Measurements from ENCODE around the gene ITGA6.

Gene ITGA6

GRCh38 chr2:172440795-172441194 is 13.4 kb downstream of the ITGA6 start:
- no peak for DNase-seq (ENCODE audit: low read depth, low spot score)

GRCh38 chr2:172442072-172442895 is 14.9 kb downstream of the ITGA6 start:
- no peak for DNase-seq (ENCODE audit: low read depth, low spot score)

- DNase-seq (ENCODE audit: low read depth, low spot score): no peak
Measured at GRCh38 chr2:172445851-172446250, 18.5 kb downstream of the ITGA6 start.

- no peak for DNase-seq (ENCODE audit: low read depth, low spot score)
Measured at GRCh38 chr2:172446474-172447063, 19.2 kb downstream of the ITGA6 start.

GRCh38 chr2:172447811-172448493 is 20.6 kb downstream of the ITGA6 start:
- DNase-seq (ENCODE audit: low read depth, low spot score): no peak

- no peak for DNase-seq (ENCODE audit: low read depth, low spot score)
Measured at GRCh38 chr2:172448544-172449267, 21.3 kb downstream of the ITGA6 start.

- no peak for DNase-seq (ENCODE audit: low read depth, low spot score)
Measured at GRCh38 chr2:172449911-172450550, 22.6 kb downstream of the ITGA6 start.

- no peak for DNase-seq (ENCODE audit: low read depth, low spot score)
Measured at GRCh38 chr2:172451923-172452322, 24.5 kb downstream of the ITGA6 start.

GRCh38 chr2:172452845-172453244 is 25.5 kb downstream of the ITGA6 start:
- no peak for DNase-seq (ENCODE audit: low read depth, low spot score)

- no peak for DNase-seq (ENCODE audit: low read depth, low spot score)
Measured at GRCh38 chr2:172454404-172455120, 27.2 kb downstream of the ITGA6 start.

- no peak for DNase-seq (ENCODE audit: low read depth, low spot score)
Measured at GRCh38 chr2:172455121-172455515, 27.7 kb downstream of the ITGA6 start.

- no peak for DNase-seq (ENCODE audit: low read depth, low spot score)
Measured at GRCh38 chr2:172456002-172456401, 28.6 kb downstream of the ITGA6 start.

- no peak for DNase-seq (ENCODE audit: low read depth, low spot score)
Measured at GRCh38 chr2:172457536-172457935, 30.1 kb downstream of the ITGA6 start.

GRCh38 chr2:172458561-172459124 is 31.3 kb downstream of the ITGA6 start:
- no peak for DNase-seq (ENCODE audit: low read depth, low spot score)

GRCh38 chr2:172460780-172461201 is 33.4 kb downstream of the ITGA6 start:
- DNase-seq (ENCODE audit: low read depth, low spot score): no peak

- no peak for DNase-seq (ENCODE audit: low read depth, low spot score)
Measured at GRCh38 chr2:172461591-172462372, 34.4 kb downstream of the ITGA6 start.

GRCh38 chr2:172462373-172462848 is 35.0 kb downstream of the ITGA6 start:
- no peak for DNase-seq (ENCODE audit: low read depth, low spot score)

GRCh38 chr2:172462849-172463381 is 35.5 kb downstream of the ITGA6 start:
- DNase-seq (ENCODE audit: low read depth, low spot score): no peak

- DNase-seq (ENCODE audit: low read depth, low spot score): no peak
Measured at GRCh38 chr2:172464400-172465129, 37.2 kb downstream of the ITGA6 start.
